Measurements from ENCODE around the gene ADGRL2.

ADGRL2 gene

DNA sequence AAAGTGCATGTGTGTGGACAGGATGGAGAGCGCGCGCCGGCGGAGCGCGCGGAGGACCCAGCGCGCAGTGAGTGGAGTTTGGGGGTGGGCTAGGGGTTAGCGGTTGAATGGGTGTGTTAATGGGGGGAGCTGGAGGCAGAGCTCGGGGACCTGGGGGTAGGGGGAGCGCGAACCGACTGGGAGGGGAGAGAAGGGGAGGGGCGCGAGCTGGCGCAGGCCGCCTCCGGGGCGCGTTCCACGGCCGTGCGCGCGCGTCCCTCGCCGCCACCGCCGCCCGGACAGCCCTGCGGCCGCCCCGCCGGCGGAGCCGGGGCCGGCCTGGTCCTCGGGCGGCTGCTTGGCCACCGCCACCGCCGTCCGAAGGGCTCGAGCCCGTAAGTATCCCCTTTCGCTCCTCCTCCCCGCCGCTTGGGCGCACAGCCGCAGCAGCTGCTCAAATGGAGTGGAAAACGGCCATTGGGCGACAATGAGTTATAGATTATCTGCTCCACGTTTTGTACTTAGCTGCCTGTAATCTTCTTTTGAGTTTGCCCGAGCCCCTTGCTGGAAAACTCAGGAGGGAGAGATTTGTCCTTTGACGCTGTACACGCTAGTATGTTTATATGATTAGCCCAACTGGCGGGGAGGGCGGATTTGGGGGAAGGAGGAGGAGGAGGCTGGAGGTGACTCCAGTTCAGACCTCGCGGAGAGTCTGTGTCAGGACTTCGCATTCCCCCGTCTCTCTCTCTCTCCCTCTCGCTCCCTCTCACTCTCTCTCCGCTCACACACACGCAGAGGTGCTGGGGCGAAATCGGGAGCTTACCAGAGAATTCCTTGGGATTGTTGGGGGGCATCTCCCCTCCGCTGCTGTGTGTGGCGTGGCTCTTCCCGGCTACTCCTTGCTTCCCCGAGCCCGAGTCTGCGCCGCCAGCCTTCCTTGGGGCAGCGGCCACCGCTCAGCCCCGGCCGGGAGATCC lies at the start of gene ADGRL2:
ADGRL2 (plus strand) TSS at position 240 of the 956 bp plus-strand sequence. CDS start 36,051 bp downstream, outside the sequence.
- DNase-seq (ENCODE audit: low read depth in 2 of 2) = no peak

GRCh38 chr1:81752840-81753239 lies 47.9 kb upstream of the ADGRL2 start:
- no peak for DNase-seq (ENCODE audit: low read depth in 2 of 2)

DNA sequence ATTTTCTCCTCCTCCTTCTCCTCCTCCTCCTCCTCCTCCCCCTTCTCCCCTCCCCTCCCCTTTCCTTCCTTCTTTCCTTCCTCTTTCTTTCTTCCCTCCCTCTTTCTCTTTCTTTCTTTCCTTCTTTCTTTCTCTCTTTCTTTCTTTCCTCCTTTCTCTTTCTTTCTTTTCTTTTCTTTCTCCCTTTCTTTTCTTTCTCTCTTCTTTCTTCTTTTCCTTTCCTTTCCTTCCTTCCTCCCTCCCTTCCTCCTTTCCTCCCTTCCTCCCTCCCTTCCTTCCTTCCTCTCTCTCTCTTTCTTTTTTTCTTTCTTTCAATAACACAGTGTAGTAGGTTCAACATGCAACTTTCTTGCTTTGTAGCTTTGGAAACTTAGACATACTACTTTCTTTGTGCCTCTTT lies 46.3 kb upstream of the ADGRL2 start:
- DNase-seq (ENCODE audit: low read depth in 2 of 2) = no peak

GRCh38 chr1:81756872-81757271 lies 43.9 kb upstream of the ADGRL2 start:
- DNase-seq (ENCODE audit: low read depth in 2 of 2) = no peak

DNA sequence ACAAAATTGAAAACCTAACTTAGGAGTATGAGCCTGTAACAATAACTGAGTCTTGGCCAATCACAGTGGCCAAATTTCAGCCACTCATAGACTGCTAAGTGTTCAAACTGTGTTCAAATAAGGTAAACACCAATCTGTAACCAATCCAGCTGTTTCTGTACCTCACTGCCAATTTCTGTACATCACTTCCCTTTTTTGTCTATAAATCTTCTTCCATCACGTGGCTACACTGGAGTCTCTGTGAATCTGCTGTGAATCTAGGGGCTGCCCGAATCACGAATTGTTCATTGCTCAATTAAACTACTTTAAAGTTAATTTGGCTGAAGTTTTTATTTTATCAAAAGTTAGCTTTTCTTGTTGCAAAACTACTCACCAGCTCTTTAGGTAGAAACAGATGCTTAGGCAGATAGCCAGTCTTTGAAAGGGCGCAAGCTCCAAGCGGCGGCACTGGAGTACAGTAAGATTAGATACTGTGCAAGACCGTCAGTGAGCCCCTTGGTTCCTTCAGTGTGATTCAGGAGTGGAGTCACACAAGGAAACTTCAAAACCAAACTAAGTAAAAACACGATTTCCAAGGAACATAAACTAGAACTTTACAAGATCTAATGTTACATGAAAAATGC lies 43.2 kb upstream of the ADGRL2 start:
- DNase-seq (ENCODE audit: low read depth in 2 of 2) = no peak

GRCh38 chr1:81758181-81758580 lies 42.6 kb upstream of the ADGRL2 start:
- DNase-seq (ENCODE audit: low read depth in 2 of 2) = no peak

- no peak for DNase-seq (ENCODE audit: low read depth in 2 of 2)
Observed at GRCh38 chr1:81760477-81761097, 40.1 kb upstream of the ADGRL2 start.

- no peak for DNase-seq (ENCODE audit: low read depth in 2 of 2)
Observed at GRCh38 chr1:81775510-81775909, 25.2 kb upstream of the ADGRL2 start.

DNA sequence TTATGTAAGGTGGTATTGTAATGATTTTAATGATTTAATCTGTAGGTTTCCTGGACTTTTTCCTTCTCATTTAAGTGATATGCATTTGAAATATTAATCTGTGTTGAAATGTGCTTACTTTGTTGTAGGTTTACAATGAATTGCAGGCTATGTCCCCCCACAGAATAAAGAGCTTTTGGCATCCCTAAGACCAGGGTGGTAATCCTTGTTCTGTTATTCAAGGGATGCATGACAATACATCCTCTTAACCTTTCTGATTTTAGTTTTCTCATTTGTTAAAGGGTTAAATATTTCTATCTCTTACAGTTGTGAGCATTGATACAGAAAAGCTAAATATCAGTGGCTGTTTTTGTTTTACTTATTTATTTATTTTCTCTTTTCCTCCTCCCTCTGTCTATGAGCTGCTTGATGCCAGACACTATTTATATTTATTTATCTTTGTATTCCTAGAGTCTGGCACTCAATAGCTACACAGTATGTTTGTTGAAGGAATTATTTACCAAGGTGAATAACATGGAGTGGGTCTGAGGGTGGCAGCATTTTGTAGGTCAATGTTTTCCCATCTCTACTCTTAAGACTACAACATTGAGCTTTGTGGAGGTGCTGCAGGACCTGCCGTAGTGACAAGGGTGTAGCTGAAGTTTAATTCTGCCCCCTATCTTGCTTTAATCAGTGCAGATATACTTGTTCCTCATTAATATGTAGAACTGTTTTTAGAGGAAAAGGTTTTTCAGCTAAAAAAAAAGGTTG lies 19.9 kb upstream of the ADGRL2 start:
- DNase-seq (ENCODE audit: low read depth in 2 of 2) = no peak

GRCh38 chr1:81781749-81782148 lies 19.0 kb upstream of the ADGRL2 start:
- DNase-seq (ENCODE audit: low read depth in 2 of 2) = no peak

DNA sequence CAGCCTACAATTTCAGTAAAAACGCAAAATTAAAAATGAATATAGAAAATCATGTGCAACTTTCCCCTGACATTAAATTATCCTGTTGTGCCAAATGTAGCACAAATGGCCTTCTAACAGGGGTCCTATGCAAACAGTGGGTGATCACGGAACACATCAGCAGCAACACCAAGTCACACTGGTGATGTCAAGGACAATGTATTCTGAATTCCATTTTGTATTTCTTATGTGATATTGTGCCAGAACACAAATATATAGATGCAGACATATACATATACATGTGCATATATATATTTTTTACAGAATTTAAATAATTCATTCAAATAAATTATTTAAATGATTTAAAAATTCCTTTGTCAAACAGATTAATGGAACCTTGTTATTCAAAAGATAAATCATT lies 8.6 kb upstream of the ADGRL2 start:
- no peak for DNase-seq (ENCODE audit: low read depth in 2 of 2)

GRCh38 chr1:81797701-81798100 lies 3.0 kb upstream of the ADGRL2 start:
- DNase-seq (ENCODE audit: low read depth in 2 of 2) = no peak

- no peak for DNase-seq (ENCODE audit: low read depth in 2 of 2)
Observed at GRCh38 chr1:81799939-81800694, 617 bp upstream of the ADGRL2 start.

DNA sequence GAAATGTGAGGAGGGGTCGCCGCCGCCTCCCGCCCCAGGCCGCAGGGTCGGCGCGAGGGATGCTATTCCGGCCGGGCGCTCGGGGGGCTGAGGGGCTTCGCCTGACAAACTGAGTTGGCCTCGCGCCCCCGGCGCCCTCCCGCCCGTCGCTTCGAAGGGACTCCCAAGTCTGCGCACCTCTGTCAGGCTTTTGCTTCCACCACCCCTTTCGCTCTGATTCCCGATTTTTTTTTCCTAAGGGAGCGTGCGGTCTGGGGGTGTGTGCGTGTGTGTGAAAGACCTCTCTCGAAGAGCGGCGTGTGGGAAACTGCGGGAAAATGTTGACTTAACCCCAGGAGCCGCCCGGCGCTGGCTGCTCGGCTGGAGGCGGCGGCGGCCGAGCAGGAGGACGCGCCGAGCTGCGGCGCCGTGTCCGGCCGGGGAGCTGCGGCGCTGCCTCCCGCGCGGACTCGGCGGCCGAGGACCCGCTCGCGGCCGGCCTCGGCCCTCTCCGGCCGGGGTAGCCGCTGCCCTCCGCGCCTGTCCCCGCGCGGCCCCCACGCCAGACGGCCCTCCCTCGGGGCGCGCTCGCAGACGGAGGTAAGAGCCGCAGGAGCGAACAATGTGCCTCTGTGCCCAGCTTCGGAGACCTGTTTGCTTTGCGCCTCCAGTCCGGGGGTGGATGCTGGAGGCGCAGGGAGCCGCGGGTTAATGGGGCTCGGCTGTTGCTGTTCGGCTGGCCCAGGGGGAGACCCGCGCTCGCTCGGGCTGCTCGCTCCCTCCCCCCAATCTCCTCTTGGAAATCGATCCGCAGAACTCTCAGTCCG lies 1.1 kb downstream of the ADGRL2 start:
- DNase-seq (ENCODE audit: low read depth in 2 of 2) = no peak

- no peak for DNase-seq (ENCODE audit: low read depth in 2 of 2)
Observed at GRCh38 chr1:81802457-81802706, 1.6 kb downstream of the ADGRL2 start.

DNA sequence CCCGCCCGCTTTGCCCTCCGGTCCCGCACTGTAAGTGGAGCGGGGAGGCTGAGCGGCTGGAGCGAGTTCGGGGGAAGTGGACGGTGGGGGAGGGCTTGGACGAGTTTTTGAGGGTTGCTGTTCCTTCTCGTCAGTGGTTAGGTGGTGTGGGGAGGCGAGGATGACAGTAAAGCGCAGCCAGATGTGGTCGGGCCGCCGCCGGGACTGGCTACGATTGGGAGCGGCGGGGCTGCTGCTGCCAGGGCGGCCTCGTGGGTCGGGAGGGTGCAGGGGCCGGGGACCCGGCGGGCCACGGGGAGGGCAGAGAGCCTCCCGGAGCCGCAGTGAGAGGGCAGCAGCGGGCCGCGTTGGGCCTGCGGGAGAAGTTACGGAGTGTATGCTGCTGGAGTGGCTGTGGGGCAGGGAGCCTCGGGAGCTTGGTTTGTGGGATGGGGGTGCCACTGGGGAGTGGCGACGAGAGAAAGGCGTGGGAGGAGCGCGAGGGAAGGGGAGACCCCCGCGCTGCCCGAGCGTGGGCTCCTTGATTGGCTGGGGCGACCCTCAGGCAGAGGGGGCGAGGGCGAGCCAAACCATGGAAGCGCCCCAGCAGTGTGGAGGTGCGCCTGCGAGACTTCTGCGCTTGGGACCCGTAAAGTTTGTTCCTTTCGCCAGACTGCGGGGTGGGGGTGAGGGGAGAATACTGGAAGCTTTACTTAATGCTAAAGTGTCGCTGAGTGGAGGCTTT lies 2.1 kb downstream of the ADGRL2 start:
- no peak for DNase-seq (ENCODE audit: low read depth in 2 of 2)

- no peak for DNase-seq (ENCODE audit: low read depth in 2 of 2)
Observed at GRCh38 chr1:81803431-81804110, 2.8 kb downstream of the ADGRL2 start.

DNA sequence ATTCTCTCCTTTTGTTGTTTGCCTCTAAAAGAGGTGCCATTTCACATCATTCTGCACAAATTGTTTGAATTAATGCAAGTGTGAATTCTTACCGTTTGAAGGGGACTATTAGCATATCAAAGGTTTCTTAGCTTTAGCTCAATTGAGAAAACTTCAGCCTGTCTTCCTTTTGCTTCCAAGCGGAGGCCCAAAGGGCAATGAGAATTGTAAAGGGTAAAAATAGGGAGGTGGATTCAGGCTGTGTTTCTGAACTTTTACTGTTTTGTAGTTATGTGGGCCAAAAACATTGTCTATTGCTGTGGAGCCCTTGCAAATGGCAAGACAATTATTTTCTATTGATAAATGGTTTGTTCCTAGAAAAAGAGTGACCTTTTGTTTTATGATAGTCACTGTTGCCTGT lies 3.6 kb downstream of the ADGRL2 start:
- DNase-seq (ENCODE audit: low read depth in 2 of 2) = no peak

Measured in stimulated activated CD8-positive, alpha-beta memory T cell treated with anti-CD3 and anti-CD28 coated beads, Interleukin-15, amount 100 ng/mL, for 4 hours (primary cell).